GM06990 (cell line): Measurements from ENCODE around the gene POU4F1.

ENCODE experiments used
- DNase-seq: peaks from one replicate; pipeline ENCODE4 v3.0.0-alpha.2; 2011; ENCODE audit not compliant: insufficient read length; ENCODE audit errors: extremely low read depth
- H3K27me3 ChIP-seq: replicated peaks from 2 replicates; pipeline ENCODE4 v1.6.0; 2011; ENCODE audit warnings: low read length; ENCODE audit not compliant: control insufficient read depth, insufficient read depth
- H3K36me3 ChIP-seq: 2 replicates; pipeline ENCODE4 v1.5.1; 2011; ENCODE audit warnings: low read length; ENCODE audit not compliant: control insufficient read depth, insufficient read depth
- H3K4me3 ChIP-seq: replicated peaks from 2 replicates; pipeline ENCODE4 v1.5.1; 2011; ENCODE audit warnings: low read depth, mild to moderate bottlenecking, control low read depth, low read length
- CTCF ChIP-seq: IDR thresholded peaks from 2 replicates; pipeline ENCODE4 v1.5.1; 2011; ENCODE audit warnings: low read length, control low read depth, mild to moderate bottlenecking, inconsistent platforms; ENCODE audit not compliant: insufficient read depth, poor library complexity, severe bottlenecking

POU4F1 gene

DNA sequence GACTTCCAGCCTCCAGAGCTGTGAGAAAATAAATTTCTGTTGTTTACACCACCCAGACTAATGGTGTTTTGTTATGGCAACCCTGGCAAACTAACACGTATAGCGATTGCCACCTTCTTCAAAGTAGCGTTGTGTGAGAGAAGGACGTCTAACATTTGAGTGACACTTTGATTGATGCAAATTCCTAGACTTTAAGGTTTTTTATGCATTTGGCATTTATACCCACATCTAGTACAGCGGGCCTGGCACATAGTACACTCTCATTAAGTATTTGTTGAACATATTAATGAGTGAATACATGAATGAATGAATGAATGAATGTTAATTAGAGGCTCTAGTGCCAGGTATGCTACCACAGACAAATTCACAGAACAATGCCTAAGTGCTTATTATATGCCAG lies 36.7 kb downstream of the POU4F1 start:
- no peak for TF ChIP-seq CTCF
- no peak for DNase-seq
- Histone ChIP-seq H3K36me3 (no peaks in the 10 kb centered on the region), H3K27me3 (no peaks in the 10 kb centered on the region), H3K4me3 (no peak overlapping the region)

DNA sequence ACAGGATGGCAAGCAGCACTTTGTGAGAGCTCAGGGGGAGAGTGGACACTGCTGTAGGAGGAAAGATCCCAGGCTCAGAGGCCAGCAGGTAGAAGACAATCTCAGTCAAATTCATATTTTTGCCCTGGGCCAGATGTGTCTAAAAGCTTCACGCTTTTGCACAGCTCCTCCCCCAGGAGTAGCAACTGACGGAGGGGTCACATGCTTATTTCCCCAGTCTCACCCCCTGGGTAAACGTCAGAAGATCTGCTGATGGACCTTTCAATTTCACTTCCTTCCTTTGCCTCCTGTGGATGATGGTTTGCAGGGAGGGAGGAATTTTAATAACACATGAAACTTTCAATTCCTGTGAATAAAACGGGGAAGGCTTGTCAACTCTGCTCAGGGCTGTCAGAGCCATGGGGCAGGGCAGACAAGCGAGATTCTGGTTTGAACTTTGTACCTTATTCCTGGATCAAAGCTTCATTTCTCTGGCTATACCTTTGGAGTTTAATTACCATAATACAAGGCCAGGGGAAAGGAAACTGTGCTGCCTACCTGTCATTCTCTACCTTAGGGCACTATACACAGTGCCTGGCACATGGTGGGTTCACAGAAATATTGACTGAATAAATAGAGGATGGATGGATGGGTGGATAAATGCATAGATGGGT lies 41.0 kb downstream of the POU4F1 start:
- no peak for TF ChIP-seq CTCF

More for the DNA sequence above, 41.0 kb downstream of the POU4F1 start:
- DNase-seq, result no peak
- H3K27me3 ChIP-seq, result no peaks in the 10 kb centered on the region
- H3K36me3 ChIP-seq, result no peaks in the 10 kb centered on the region
- no peak overlapping the region for H3K4me3 ChIP-seq
